MG63 (cell line): ENCODE measurements around the gene VWA3A. TPM values are rescaled to one million over a fixed set of nuclear protein-coding genes. Genes with fewer than 3 reads are reported as not detected.
"Not testable (repeated sequence)": the region's sequence is repeated elsewhere in the genome, so short reads cannot be mapped to it uniquely, and the experiment has no call there.

Experiments
- DNase-seq: peaks from one replicate; pipeline ENCODE4 v3.0.0-alpha.2; 2020
- H3K27me3 ChIP-seq: fragments of 250-450 bp; sonication (Bioruptor Pico); 2 replicates; pipeline ENCODE4 v1.5.1; 2020; ENCODE audit warnings: mild to moderate bottlenecking, moderate library complexity
- H3K36me3 ChIP-seq: fragments of 250-450 bp; sonication (Bioruptor Pico); 2 replicates; pipeline ENCODE4 v1.5.1; 2020; ENCODE audit warnings: mild to moderate bottlenecking, moderate library complexity
- H3K4me3 ChIP-seq: fragments of 250-450 bp; sonication (Bioruptor Pico); 2 replicates; pipeline ENCODE4 v1.5.1; 2020; ENCODE audit warnings: mild to moderate bottlenecking, moderate library complexity
- H3K9me3 ChIP-seq: fragments of 250-450 bp; sonication (Bioruptor Pico); 2 replicates; pipeline ENCODE4 v1.5.1; 2020; ENCODE audit warnings: mild to moderate bottlenecking, moderate library complexity
- total RNA-seq: library from RNA; depleted of rRNA; stranded (reverse); fragments of >200 nt; shearing (Covaris generic); gene quantifications from 2 replicates; pipeline ENCODE4 v1.2.3, GENCODE V29; 2014; ENCODE audit warnings: low replicate concordance; rRNA removed

The VWA3A gene
- total RNA-seq, result not detected in 2 replicates

GRCh38 chr16:22092143-22092933 lies at the start of gene VWA3A:
Gene VWA3A (plus strand): TSS chr16:22092541. CDS start chr16:22092638, 97 bp downstream.
- DNase-seq, result peak; percentile 13
- peaks cover 1% of the 10 kb centered on the region for H3K27me3 ChIP-seq
- no peak within 1 kb of the TSS for H3K4me3 ChIP-seq
- no peaks in the 10 kb centered on the region for H3K9me3 ChIP-seq
- H3K36me3 ChIP-seq, result no peaks in the 10 kb centered on the region

GRCh38 chr16:22043882-22044281 lies 48.5 kb upstream of the VWA3A start:
- H3K27me3 ChIP-seq, DNase-seq, H3K9me3 ChIP-seq, H3K36me3 ChIP-seq, H3K4me3 ChIP-seq: not testable (repeated sequence)

DNA sequence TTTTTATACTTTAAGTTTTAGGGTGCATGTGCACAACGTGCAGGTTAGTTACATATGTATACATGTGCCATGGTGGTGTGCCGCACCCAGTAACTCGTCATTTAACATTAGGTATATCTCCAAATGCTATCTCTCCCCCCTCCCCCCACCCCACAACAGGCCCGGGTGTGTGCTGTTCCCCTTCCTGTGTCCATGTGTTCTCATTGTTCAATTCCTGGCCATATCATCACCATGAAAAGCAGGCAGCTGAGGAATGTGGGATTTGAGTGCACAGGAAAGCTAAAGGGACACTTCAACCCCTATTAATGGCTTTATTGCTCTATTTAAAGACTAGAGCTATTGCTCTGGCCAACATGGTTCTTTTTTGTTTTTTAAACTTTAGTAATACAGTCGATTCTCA lies 46.5 kb upstream of the VWA3A start:
- not testable (repeated sequence) for H3K36me3 ChIP-seq

DNA sequence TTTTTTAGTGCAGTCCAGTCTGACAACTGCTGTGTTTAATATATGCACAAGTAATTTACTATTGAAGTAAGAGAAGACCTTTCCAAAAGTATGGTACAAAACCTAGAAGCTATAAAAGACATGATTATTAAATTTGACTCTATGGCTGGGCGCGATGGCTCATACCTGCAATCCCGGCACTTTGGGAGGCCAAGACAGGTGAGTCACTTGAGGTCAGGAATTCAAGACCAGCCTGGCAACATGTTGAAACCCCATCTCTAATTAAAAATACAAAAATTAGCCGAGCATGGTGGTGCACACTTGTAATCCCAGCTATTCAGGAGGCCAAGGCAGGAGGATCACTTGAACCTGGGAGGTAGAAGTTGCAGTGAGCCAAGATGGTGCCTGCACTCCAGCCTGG lies 41.4 kb upstream of the VWA3A start:
- DNase-seq, result no peak
- Histone ChIP-seq H3K4me3 (no peak overlapping the region), H3K9me3 (no peaks in the 10 kb centered on the region), H3K36me3 (peaks cover 5% of the 10 kb centered on the region; the same call in 1 of the 2 replicates), H3K27me3 (no peaks in the 10 kb centered on the region)

More for the DNA sequence above, 46.5 kb upstream of the VWA3A start:
- H3K4me3 ChIP-seq, DNase-seq, H3K9me3 ChIP-seq, H3K27me3 ChIP-seq: not testable (repeated sequence)

GRCh38 chr16:22052980-22053379 lies 39.4 kb upstream of the VWA3A start:
- peaks cover 12% of the 10 kb centered on the region for H3K36me3 ChIP-seq

GRCh38 chr16:22053921-22054341 lies 38.4 kb upstream of the VWA3A start:
- no peak overlapping the region for H3K4me3 ChIP-seq
- H3K9me3 ChIP-seq, result no peaks in the 10 kb centered on the region
- no peak for DNase-seq
- no peaks in the 10 kb centered on the region for H3K27me3 ChIP-seq
- H3K36me3 ChIP-seq, result peaks cover 12% of the 10 kb centered on the region

More at GRCh38 chr16:22052980-22053379, 39.4 kb upstream of the VWA3A start:
- Histone ChIP-seq H3K9me3 (no peaks in the 10 kb centered on the region), H3K4me3 (no peak overlapping the region), H3K27me3 (no peaks in the 10 kb centered on the region)
- DNase-seq, result no peak

DNA sequence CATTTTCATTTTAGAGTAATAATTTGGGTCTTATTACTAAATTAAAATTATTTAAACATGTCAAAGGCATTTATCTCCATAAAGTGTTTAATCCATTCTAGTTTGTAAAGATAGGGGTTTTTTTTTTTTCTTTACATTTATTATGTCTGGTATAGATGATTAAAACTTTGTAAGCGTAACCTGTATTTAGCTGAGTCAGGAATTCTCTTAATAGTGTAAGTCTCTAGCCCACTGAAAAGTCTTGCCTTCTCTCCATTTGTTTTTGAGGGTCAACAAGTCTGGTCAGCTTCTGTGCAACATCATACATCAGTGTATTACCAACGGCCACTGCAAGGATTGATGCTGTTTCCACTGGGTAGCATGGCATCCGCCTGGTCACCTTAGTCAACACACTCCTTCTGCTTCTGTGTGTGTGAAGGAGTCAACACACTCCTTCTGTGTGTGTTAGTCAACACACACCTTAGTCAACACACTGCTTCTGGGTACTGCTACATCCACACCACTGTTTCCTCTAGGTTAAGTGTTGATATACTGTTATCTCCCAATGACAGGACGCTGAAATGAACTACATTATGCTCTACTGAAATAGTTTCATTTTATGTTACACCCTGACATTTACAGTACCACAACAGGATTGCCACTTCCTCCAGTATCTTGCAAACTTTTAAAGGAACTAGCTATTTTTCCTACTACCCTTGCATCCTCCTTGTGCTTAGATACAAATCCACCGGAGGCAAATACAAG lies 37.3 kb upstream of the VWA3A start:
- Histone ChIP-seq H3K4me3 (no peak overlapping the region), H3K9me3 (no peaks in the 10 kb centered on the region), H3K36me3 (peaks cover 12% of the 10 kb centered on the region), H3K27me3 (no peaks in the 10 kb centered on the region)
- DNase-seq, result no peak

DNA sequence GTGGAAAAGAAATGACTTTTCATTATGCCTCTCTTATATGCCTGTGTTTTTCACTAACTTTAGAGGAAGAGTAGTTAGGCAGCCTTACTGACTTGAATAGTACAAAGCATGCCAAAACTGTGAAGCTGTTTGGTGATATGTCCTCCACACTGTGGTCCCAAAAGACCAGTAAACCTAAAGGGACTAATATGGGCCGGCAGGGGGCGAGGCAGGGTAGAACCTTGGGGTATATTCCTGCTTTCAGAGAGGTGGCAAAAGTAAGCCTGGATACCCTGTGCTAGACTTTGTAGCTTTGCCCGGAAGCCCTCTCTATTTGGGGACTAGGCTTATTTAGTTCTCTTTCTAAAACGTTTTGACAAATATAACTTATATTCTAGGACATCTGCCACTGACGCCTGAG lies 36.5 kb upstream of the VWA3A start:
- DNase-seq, result no peak

DNA sequence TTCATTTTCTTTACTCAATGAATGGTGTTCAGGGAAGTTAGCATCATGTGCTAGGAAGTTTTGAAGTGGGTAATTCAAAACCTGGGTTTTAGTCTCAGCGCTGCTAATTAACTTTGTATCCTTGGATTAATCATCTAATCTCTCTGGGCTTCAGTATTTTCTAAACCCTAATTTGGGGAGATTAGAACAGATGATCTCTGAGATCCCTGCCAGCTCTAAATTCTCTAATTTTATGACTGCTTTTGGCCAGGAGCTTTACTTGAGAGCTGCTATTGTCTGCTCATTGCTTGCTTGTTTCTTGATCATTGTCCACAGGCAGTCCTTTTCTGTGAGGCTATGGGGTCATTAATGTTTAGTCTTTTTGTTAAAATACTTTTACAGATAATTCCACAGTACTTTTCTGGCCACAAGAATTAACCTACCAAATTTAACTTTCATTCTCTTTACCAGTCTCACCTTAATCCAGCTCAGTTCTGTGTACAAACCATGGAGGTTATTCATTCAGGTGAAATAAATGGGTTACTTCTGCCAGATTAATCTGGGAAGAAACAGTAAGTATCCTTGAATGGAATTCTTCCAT lies 28.4 kb upstream of the VWA3A start:
- Histone ChIP-seq H3K27me3 (no peaks in the 10 kb centered on the region), H3K9me3 (peaks cover 19% of the 10 kb centered on the region), H3K4me3 (no peak overlapping the region), H3K36me3 (peaks cover 26% of the 10 kb centered on the region; the same call in 1 of the 2 replicates)
- no peak for DNase-seq

More for the DNA sequence above, 36.5 kb upstream of the VWA3A start:
- H3K36me3 ChIP-seq, result peaks cover 12% of the 10 kb centered on the region
- H3K4me3 ChIP-seq, result no peak overlapping the region
- no peaks in the 10 kb centered on the region for H3K9me3 ChIP-seq
- H3K27me3 ChIP-seq, result no peaks in the 10 kb centered on the region

GRCh38 chr16:22065252-22065651 lies 27.1 kb upstream of the VWA3A start:
- no peak for DNase-seq
- Histone ChIP-seq H3K4me3 (no peak overlapping the region), H3K9me3 (peaks cover 19% of the 10 kb centered on the region), H3K27me3 (no peaks in the 10 kb centered on the region), H3K36me3 (peaks cover 26% of the 10 kb centered on the region; the same call in 1 of the 2 replicates)

DNA sequence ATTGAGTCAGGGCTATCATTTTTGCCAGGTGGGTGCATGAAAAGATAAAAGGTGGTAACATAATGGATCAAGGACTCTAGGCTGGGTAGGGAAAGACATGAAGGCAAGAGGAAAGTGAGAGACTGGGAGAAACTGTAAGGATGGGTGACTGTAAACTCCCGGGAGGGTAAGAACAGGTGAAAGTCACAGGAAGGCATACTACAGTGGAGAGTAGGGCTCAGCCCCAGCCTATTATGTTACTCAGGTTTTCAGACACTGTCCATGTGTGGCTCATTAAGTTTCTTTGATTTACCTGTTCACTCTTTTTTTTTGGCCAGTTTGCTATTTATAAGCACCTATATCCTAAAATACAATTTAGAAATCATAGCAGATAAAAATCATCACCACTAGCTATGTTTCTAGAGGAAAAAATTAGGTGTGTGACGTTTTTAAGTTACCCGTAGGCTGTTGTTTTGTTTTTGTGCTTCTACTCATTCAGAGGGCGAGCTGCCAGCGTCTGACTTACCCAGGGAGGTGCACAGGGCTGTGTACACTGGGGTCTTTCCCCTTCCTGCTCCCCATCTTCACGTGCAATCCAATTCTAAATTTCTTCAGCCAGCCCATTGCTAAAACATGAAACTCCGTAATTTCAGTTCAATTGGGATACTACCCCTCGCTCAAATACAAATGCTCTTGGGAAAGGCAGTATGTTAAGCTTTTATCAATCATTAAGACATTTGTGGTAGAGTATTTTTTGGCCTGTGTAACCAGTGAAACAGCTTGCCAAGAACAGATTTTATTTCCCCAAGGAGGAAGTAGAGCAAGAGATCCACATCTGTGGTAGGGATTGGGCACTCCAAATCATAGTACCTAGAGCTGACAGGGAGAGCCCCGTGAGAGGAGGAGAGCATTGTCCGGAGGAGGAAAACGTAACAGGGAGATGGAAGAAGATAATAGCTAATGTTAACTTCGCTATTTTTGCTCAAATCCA lies 21.7 kb upstream of the VWA3A start:
- Histone ChIP-seq H3K9me3 (peaks cover 19% of the 10 kb centered on the region), H3K27me3 (no peaks in the 10 kb centered on the region), H3K36me3 (peaks cover 21% of the 10 kb centered on the region), H3K4me3 (no peak overlapping the region)
- DNase-seq, result peak; percentile 16

DNA sequence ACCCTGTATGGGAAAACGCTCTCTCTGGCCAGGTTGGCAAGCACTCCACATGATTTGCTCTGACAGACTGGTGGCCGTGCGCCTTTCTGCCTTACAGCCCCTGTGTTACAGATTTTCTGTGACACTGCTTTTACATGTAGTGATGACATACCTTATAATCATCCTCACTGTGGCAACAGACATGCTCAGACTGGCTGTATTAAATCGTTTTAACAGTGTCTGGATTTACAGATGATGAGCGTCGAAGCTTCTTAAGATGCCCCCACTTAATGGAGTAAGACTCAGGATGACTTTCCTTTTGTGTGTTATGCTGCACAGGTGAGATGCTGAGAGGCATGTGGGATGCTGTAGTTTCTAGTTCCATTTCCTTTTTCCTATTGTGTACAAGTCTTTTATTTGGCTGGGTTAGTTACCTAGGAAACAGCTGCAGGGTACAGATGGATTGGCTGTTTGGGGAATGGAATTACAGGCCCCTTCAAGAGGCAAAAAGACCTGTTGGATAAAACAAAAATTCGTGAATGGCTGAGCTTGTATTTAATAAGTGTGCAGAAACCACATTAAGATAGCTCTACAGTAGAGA lies 20.9 kb upstream of the VWA3A start:
- H3K9me3 ChIP-seq, result peaks cover 15% of the 10 kb centered on the region
- peaks cover 20% of the 10 kb centered on the region for H3K36me3 ChIP-seq
- H3K27me3 ChIP-seq, result no peaks in the 10 kb centered on the region
- no peak overlapping the region for H3K4me3 ChIP-seq
- DNase-seq, result no peak

- DNase-seq, result no peak
- H3K4me3 ChIP-seq, result no peak overlapping the region
- no peaks in the 10 kb centered on the region for H3K27me3 ChIP-seq
- peaks cover 11% of the 10 kb centered on the region for H3K36me3 ChIP-seq
- H3K9me3 ChIP-seq, result no peaks in the 10 kb centered on the region; the same call in 1 of the 2 replicates
These were observed 19.0 kb upstream of the VWA3A start for GRCh38 chr16:22073350-22073749.

- Histone ChIP-seq H3K9me3 (no peaks in the 10 kb centered on the region; the same call in 1 of the 2 replicates), H3K36me3 (peaks cover 18% of the 10 kb centered on the region), H3K27me3 (no peaks in the 10 kb centered on the region), H3K4me3 (no peak overlapping the region)
- peak; percentile 24 for DNase-seq
These were observed 17.1 kb upstream of the VWA3A start for GRCh38 chr16:22075043-22075757.

DNA sequence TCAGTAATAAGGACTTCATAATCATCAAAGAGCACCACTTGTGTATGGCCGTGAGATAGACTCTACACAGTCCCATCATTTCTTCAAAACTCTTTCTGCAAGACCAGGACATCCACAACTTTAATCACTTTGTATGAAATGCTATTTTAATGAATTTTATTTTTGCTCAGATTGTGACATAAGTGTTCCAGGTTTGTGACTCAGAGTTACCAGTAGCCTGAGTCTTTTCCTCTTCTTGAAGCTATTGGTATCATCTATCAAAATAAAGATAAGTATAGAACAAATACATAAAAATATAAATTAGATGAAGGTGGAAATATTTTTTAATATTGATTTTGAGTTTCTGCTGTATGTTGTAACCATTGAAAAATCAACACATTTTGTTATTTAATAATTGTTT lies 16.6 kb upstream of the VWA3A start:
- H3K4me3 ChIP-seq, result no peak overlapping the region
- H3K36me3 ChIP-seq, result peaks cover 18% of the 10 kb centered on the region
- no peaks in the 10 kb centered on the region; the same call in 1 of the 2 replicates for H3K9me3 ChIP-seq
- no peak for DNase-seq
- no peaks in the 10 kb centered on the region for H3K27me3 ChIP-seq
